ENCODE data around the gene JAML.

Gene JAML, protein sequence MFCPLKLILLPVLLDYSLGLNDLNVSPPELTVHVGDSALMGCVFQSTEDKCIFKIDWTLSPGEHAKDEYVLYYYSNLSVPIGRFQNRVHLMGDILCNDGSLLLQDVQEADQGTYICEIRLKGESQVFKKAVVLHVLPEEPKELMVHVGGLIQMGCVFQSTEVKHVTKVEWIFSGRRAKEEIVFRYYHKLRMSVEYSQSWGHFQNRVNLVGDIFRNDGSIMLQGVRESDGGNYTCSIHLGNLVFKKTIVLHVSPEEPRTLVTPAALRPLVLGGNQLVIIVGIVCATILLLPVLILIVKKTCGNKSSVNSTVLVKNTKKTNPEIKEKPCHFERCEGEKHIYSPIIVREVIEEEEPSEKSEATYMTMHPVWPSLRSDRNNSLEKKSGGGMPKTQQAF

DNA sequence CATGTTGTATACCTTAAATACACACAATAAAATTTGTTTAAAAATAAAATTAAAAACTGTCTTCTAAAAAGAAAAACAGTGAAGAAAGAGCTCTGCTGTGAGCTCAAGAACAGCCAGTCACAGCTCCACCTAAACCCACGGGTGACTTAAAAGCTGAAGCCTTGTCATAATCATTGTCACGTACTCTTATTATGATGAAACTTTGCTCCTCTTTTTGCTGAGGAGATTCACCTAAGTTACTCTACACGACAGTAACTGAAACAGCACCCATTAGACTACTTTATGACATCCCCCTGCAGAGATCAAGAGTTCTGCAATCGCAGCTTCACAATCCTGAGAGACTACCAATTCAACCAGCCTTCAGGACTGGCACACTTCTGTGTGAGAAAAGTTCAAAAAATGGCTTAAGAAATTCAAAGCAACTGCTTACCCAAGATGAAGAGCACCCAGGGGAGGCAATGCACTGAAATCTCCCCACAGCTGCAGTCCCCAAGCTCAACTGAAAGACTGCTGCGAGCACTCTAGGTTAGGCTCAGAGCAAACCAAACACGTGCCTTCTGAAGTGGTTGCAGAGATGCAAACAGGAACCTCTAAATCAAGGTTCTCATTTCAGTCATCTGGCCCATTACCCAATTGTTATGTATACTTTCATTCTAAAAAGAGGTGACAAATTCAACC is at the start of gene JAML:
JAML (minus strand) TSS at position 501 of the 678 bp plus-strand sequence. CDS start 10,145 bp downstream, outside the sequence.
- in situ Hi-C loops (cut with MboI; ENCODE audit: low sequenced_read_pairs): no loop called here

DNA sequence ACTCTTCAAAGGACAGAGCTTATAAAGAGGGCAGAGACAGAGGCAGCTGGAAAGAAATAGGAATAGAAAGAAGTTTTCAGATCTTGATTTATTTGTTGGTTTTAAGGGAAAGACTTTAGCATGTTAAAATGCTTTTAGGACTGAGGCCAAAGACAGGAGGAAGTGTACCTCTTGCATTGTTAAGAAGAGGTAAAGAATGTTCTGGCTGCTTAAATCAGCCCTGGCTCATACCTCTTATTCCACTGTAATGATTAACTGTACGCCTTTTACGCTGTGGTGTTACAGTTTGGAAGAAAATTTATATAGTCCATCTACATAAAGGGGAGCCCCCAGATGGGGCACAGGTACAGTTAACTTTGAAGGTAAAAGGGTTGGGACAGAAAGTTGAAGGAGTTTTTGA is 49.4 kb upstream of the JAML start:
- in situ Hi-C loops (cut with MboI; ENCODE audit: low sequenced_read_pairs): no loop called here

DNA sequence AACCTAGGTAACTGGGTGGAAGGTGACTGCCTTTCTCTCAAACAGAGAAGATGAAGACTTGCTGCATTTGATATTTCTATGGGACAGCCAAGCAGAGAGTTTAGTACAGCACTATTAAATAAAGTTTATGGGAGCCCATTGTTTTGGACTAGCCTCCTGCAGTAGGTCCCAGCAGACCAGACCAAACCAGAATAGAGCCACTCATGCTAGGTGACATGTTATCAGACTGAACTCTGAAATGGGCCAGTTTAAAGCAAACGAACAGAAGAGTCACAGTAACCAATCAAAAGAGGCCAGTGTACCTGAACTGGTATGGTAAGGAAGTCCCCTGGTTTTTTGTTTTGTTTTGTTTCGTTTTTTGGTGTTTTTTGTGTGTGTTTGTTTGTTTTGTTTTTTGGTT is 47.2 kb upstream of the JAML start:
- in situ Hi-C loops (cut with MboI; ENCODE audit: low sequenced_read_pairs): no loop called here

DNA sequence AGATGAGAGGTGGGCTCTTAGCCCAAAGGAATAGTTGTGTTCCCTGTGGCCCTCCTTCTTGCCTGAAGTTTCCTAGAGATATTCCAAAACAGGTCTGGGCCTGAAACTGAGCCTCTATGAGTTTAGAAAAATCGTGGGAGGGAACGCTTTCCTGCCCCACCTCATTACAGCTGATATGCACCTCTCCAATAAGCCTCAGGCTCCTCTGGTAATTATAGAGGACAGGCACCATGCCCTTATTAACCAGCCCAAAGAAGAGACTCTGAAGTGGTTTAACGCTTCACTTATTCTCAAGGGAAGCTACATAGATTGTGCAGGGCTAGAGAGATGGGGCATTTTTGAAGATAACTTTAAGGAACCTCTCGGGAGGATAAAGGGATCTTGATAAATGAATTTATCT is 42.7 kb upstream of the JAML start:
- in situ Hi-C loops (cut with MboI; ENCODE audit: low sequenced_read_pairs): no loop called here

DNA sequence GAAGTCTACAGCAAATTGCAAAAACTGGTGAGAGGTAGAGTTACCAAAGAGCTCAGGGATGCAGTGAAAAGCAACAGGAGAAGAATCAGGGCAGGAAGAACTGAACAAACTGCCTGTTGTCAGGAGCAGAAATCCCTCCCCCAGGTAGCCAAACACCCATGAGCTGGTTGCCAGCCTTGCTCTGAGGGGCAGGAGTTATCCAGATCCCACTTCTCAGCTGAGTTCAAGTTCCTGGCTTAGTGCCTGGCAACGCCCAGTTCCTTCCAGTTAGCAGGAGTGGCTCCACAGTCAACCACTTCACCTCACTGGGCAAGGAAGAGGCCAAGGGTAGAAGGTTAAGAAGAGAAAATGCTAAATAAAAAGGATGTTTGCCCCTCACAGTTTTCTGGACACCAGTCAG is 41.1 kb upstream of the JAML start:
- in situ Hi-C loops (cut with MboI; ENCODE audit: low sequenced_read_pairs): no loop called here

DNA sequence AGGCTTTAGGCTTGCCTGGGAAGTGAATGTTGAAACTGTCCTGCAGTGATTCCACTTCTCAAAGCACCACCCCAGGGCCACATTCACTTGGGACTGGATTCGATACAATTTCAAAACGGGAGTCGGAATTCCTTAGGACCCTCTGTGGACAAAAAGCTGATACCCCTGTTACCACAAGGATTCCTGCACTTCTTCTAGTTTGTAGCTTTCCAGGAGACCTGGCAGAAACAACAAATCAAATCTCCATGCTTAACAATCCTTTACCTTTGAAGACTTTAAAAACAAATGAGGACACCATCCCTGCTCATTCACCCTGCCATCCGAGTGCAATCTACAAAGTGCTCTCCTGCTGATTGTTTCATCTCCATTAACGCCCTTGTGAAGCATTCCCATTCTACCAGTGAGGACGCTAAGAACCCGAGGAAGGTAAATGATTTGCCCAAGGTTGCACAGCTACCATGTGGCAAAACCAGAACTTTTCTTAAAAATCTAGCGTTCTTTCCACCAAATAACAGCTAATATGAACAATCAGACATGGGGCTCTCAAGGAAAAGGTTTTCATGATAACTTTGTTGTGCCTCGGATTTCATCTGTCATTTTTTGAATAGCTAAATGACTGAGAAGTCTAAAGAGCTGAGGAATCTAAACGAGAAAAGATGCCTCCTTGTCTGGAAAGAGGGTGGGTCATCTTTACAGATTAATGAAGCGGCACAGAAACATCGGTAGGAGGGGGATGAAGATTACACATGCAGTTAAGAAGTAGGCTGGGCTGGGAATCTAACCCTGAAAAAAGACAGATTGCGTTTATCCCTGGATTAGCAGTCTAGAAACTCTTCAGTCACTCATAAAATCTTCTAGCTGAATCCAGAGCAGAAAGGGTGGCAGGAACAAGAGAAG is 40.0 kb upstream of the JAML start:
- in situ Hi-C loops (cut with MboI; ENCODE audit: low sequenced_read_pairs): no loop called here

DNA sequence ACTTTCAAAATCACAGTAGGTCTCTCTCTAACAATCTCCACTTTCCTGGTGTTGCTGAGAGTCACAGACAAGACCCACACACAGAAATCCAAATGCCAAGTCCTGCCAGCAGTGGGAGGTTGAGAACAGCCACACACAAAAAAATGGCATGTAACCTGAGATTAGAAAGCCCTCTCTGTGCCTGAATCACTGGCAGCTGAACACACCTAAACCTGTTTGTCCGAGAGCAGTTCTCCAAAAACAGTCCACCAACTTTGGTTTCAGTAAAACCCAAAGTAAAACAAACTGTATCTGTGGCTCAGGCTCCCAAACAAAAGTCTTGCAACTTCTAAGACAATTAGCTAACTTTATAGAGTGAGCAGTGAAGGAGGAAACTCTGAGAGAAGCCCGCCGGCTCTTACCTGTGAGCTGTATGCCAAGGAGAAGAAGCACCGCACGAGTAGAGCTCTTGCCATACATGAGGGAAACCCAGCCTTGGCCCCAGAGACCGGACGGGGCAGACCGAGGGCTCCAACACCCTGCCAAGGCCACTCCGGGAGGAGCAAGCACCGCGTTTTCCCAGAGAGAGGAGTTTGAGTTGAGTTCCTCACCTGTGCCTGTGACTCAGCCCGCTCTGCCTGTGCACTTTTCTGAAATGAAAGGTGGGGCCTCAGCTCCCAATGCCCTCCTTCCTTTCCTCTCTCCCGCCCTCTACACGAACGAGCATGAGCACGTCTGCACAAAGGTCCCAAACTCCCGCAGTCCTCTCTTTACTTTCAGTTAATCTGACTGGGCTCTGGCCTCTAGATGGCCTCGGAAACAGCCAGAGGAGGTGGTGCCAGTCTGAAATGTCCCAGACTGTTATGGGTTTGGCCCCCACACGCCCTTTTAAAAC is 39.1 kb upstream of the JAML start, which contains the start of gene MPZL2:
MPZL2 (minus strand) TSS at position 603 of the 874 bp plus-strand sequence; CDS start at position 459, 144 bp downstream.
- in situ Hi-C loops (cut with MboI; ENCODE audit: low sequenced_read_pairs): no loop called here

DNA sequence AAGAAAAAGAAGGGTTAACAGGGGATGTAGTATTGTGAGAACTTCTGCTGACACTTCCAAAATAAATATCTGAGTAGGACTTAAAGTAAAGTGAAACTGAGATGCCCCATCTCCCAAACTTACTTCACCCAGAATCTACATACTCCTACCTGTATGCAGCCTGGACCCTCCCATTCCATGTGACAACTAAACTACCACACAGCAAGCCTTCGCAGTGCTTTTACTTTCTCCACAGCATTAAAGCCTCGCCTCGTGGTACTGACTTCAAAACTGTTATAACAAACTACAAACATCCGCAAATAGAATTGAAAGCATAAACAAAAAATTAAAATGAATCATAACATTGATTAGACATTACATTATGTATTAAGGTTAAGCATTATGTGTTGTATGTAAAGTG is 38.3 kb upstream of the JAML start:
- in situ Hi-C loops (cut with MboI; ENCODE audit: low sequenced_read_pairs): no loop called here

DNA sequence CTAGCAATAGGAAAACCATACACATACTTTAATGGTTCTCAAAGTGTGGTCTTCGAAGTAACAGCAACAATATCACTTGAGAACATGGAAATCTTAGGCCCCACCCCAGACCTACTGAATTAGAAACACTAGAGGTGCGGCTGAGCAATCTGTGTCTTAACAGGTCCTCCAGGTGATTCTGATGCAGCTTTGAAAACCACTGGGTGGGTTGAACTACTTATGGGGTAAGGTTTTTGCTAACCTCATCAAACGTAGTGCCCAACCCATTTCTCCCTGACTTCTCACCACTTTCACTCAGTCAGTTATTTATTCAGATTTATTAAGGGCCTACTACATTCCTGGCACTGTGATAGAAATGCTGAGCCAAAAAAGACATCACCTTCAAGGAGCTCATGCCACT is 35.5 kb upstream of the JAML start:
- in situ Hi-C loops (cut with MboI; ENCODE audit: low sequenced_read_pairs): no loop called here

DNA sequence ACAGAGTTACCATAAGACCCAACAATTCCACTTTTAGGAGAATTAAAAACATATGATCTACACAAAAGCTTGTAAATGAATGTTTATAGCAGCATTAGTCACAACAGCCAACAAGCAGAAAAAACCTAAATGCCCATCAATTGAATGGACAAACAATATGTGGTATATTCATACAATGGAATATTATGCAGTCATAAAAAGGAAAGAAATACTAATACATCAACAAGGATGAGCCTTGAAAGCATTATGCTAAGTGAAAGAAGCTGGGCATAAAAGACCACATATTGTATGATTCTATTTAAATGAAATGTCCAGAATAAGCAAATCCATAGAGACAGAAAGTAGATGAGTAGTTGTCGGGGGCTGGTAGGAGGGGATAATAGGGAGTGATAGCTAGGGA is 34.3 kb upstream of the JAML start:
- in situ Hi-C loops (cut with MboI; ENCODE audit: low sequenced_read_pairs): no loop called here

DNA sequence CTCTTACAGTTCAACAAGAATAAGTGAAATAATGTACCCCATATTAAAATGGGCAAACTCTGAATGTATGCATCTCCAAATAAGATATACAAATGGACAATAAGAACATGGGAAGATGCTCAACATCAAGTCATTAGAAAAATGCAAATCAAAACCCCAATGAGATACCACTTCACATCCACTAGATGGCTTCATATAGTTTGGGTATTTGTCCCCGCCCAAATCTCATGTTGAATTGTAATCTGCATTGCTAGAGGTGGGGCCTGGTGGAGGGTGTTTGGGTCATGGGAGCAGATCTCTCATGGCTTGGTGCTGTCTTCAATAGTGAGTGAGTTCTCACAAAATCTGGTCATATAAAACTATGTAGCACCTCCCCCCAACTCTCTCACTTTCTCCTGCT is 33.6 kb upstream of the JAML start:
- in situ Hi-C loops (cut with MboI; ENCODE audit: low sequenced_read_pairs): no loop called here

DNA sequence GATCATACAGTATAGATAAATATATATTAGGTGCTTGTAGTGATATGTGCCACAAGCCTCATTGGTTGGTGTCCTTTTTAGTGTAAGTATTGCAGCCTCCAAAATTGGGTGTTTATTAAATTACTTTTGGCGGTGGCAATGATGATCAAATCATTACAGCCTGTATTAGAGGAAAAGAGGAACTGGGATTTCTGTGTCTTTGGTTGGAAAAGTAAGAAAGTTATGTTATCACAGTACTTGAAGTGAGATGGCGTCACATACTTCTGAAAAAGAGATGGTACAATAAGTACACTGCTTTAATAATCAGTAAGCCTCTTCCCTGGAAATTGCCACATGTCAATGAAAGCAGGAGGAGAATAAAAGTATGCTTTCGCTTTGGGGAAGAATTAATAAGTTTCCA is 27.9 kb upstream of the JAML start:
- in situ Hi-C loops (cut with MboI; ENCODE audit: low sequenced_read_pairs): no loop called here

DNA sequence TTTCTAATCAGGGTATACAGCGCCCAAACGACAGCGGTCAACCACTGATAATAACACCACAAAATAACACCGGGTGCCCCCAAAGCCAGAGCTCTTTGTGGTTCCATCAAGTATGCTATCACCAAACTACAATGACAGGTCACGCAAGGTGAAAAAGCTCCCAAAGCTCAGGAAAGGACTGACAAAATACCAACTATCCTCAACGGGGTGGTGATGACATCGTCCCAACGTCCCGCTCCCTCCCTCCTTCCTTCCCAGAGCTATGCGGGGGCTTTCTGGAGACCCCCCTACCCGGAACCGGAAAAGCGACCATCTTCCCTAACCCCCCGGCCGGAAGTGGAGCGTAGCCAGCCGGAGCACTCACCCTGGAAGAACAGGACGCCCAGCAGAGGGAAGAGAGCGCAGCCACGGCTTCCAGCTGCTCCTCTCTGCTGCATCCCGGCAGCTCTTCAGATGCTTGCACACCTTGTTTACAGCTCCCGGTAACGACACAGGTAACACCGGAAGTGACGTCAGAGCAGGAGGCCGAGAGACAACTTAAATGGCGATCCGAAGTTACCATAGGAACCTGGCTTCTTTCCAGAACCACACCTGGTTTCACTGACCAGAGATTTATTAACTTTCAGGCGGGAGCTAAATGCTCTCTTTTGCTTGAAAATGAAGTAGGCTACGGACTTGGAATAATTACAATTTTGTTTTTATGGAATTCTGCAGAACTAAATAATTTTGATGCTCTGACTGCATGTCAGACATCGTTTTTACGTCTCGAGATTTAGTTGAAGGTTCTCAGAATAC is 27.2 kb upstream of the JAML start, which contains the start of gene MPZL3:
MPZL3 (minus strand) TSS at position 508 of the 795 bp plus-strand sequence; CDS start at position 437, 71 bp downstream.
- in situ Hi-C loops (cut with MboI; ENCODE audit: low sequenced_read_pairs): no loop called here

DNA sequence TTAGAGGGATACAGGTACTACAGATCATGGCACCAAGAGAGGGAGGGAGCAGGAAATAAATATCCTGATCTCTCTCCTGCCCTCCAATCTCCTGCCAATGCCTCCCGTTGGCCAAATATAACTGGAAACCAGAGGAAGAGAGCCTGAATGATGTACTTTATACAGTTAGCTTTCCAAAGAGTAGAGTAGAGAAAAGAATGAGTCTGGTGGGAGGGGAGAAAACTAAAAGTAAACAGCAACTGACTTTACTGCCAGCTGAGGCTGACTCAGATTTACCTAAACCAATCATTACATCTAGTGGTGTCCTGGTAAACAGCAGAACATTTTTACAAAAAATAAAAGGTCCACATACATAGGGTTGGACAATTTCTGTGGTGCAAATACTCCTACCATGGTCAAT is 22.2 kb upstream of the JAML start:
- in situ Hi-C loops (cut with MboI; ENCODE audit: low sequenced_read_pairs): no loop called here

DNA sequence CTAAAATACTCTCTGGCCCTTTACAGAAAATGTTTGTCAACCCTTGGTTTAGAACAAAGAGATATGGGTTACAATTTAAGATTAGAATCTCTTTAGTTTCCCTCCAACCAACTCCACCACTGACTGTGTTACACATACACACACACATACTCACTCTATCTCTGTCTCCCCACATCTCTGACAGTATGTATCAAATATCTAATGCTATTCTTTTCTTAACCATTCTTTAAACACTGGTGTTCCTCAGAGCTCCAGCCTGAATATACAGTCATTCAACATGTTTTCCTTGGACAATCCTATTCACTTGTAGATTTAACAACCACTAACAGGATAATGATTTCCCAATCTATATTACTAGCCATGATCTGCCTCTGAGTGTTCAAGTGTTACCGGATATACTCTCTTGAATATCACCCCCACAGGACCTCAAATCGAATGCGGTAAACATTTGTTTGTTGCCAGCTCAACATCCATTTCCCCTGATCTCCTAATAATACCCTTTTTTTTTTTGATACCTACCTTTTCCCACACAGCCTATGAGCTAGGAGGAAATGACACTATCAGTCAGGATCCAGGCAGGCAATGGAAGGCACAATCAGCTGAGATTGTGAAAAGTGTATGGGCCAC is 21.2 kb upstream of the JAML start:
- in situ Hi-C loops (cut with MboI; ENCODE audit: low sequenced_read_pairs): no loop called here

DNA sequence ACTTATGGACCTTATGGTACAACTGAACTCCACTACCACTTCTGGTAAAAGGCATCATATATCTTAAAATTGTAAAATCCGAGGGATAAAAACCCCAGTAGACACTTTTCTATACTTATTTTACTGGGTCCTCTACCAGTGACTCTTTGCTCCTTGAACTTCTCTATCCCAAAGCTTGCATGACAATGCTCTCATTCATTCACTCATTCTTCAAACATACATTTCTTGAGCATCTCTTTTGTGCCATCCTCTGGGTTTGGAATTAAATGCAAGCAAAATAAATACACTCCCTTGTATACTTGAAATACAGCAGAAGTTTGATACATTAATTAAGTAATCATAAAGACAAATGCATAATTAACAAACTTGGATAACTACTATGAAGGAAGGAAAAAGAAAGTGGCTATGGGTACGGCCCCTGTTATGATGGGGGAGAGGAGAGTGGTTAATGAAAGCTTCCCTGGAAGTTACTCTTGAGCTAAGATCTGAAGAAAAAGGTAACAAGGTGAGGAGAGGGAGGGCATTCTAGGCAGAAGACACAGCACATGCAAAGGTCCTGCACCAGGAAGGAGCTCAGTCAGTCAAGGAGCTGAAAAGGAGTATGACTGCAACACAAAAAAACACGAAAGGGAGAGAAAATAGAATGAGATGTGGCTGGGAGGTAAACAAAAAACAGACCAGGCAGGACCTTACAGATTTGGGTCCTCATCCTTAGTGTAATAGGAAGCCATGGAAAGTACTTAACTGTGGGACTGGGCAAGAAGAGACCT is 19.4 kb upstream of the JAML start:
- in situ Hi-C loops (cut with MboI; ENCODE audit: low sequenced_read_pairs): no loop called here

DNA sequence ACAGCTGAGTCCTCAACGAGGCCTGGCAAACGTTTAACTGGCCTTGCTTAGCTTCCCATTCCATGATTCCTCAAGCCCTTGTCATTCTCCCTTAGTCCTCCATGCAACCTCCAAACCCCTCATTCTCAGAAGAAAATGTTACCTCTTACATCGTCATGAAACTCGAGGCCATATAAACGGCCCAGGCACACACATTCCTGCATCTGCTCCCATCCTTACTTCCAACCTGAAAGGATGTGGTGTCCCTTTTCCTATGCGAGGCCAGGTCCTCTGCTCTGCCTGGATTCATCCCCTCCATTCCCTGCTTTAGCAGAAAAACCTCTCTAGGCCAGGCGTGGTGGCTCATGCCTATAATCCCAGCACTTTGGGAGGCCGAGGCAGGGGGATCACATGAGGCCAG is 18.4 kb upstream of the JAML start:
- in situ Hi-C loops (cut with MboI; ENCODE audit: low sequenced_read_pairs): no loop called here

DNA sequence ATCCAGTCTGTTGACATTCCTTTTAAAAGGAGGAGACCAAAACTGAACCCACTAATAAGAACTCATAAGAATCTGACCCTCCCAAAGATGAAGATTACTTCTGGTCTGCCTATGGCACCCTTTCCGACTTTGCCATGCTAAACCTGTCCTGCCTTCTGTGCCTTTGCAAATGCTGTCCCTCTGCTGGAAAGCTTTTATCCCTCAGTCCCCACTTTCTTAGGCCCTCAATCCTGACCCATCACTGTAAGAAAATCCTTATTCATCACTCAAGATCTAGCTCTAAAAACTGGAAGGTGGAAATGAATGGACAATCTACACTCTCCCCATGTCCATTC is 16.9 kb upstream of the JAML start:
- in situ Hi-C loops (cut with MboI; ENCODE audit: low sequenced_read_pairs): no loop called here

Measured in HL-60/S4 (cell line).